ENCODE data around the gene CNPY4.

The CNPY4 gene

GRCh38 chr7:100119072-100119969, at the start of gene CNPY4, which contains the start of gene TAF6:
CNPY4 (plus strand) TSS chr7:100119634; CDS start chr7:100119745, 111 bp downstream.
TAF6 (minus strand) TSS chr7:100119358; CDS start chr7:100114209, 5,149 bp downstream.
- TF ChIP-seq CTCF (IDR thresholded peaks at IDR 0.05; ENCODE audit: insufficient read depth, low read depth, low read length, missing control alignments): no peak
- peak within 1 kb of the TSS; percentile 99 for H3K4me3 ChIP-seq (ENCODE audit: low read depth, low read length)
- DNase-seq (ENCODE audit: low read depth): peak; percentile 97

- no peak overlapping the region for H3K4me3 ChIP-seq (ENCODE audit: low read depth, low read length)
- TF ChIP-seq CTCF (IDR thresholded peaks at IDR 0.05; ENCODE audit: insufficient read depth, low read depth, low read length, missing control alignments): no peak
- no peak for DNase-seq (ENCODE audit: low read depth)
Observed at GRCh38 chr7:100069991-100070390, 49.4 kb upstream of the CNPY4 start.

GRCh38 chr7:100071018-100071723, 48.3 kb upstream of the CNPY4 start:
- no peak for DNase-seq (ENCODE audit: low read depth)
- H3K4me3 ChIP-seq (ENCODE audit: low read depth, low read length): no peak overlapping the region
- TF ChIP-seq CTCF (IDR thresholded peaks at IDR 0.05; ENCODE audit: insufficient read depth, low read depth, low read length, missing control alignments): no peak

- H3K4me3 ChIP-seq (ENCODE audit: low read depth, low read length): no peak overlapping the region
- DNase-seq (ENCODE audit: low read depth): no peak
- no peak for TF ChIP-seq CTCF (IDR thresholded peaks at IDR 0.05; ENCODE audit: insufficient read depth, low read depth, low read length, missing control alignments)
Observed at GRCh38 chr7:100072462-100072861, 47.0 kb upstream of the CNPY4 start.

- no peak for TF ChIP-seq CTCF (IDR thresholded peaks at IDR 0.05; ENCODE audit: insufficient read depth, low read depth, low read length, missing control alignments)
- H3K4me3 ChIP-seq (ENCODE audit: low read depth, low read length): no peak overlapping the region
- no peak for DNase-seq (ENCODE audit: low read depth)
Observed at GRCh38 chr7:100074841-100075240, 44.6 kb upstream of the CNPY4 start.

GRCh38 chr7:100075418-100075817, 44.0 kb upstream of the CNPY4 start:
- H3K4me3 ChIP-seq (ENCODE audit: low read depth, low read length): no peak overlapping the region
- no peak for DNase-seq (ENCODE audit: low read depth)
- no peak for TF ChIP-seq CTCF (IDR thresholded peaks at IDR 0.05; ENCODE audit: insufficient read depth, low read depth, low read length, missing control alignments)
